ENCODE data around the gene SHISAL2A. TPM values are rescaled to one million over a fixed set of nuclear protein-coding genes. Genes with fewer than 3 reads are reported as not detected.

SHISAL2A gene
- total and polyA plus RNA-seq, 2 donors (not counting 1 experiment from before 2014, with no cell fraction given) = not detected

GRCh38 chr1:52706136-52706670, 73.2 kb downstream of the SHISAL2A start:
- Histone ChIP-seq H3K79me2 (ENCODE audit: control insufficient read depth, insufficient read depth, low read length) (no peaks in the 10 kb centered on the region), H3K9me3 (ENCODE audit: control insufficient read depth, insufficient read depth, low read depth, low read length) (no peaks in the 10 kb centered on the region), H3K4me3 (replicated peaks in 1 of 4; ENCODE audit: control extremely low read depth in 1 of 4, insufficient read depth in 1 of 4, low read depth in 3 of 4, low read length in 4 of 4) (no peak overlapping the region), H3K4me1 (ENCODE audit: control insufficient read depth, extremely low read depth, insufficient read depth, low read length) (peaks cover 4% of the 10 kb centered on the region), H3K36me3 (ENCODE audit: control insufficient read depth, insufficient read depth, low read length) (no peaks in the 10 kb centered on the region), H3K9ac (ENCODE audit: insufficient read depth, low read length) (no peak overlapping the region), H3K27me3 (ENCODE audit: control insufficient read depth, insufficient read depth, low read length) (no peaks in the 10 kb centered on the region), H2AFZ (ENCODE audit: low read length) (no peak overlapping the region), H3K27ac (ENCODE audit: insufficient read depth, low read length) (no peak overlapping the region), H3K4me2 (ENCODE audit: extremely low read depth, insufficient read depth, low read length) (no peak overlapping the region), H4K20me1 (ENCODE audit: control insufficient read depth, extremely low read depth, insufficient read depth, low read length) (no peaks in the 10 kb centered on the region)
- TF ChIP-seq CTCF (conservative IDR thresholded peaks at IDR 0.05 in 1 of 2, IDR thresholded peaks at IDR 0.05 in 1 of 2; ENCODE audit: low read depth in 1 of 2, low read length in 2 of 2) (no peak), EZH2 (IDR thresholded peaks at IDR 0.05; ENCODE audit: low read length, missing control alignments) (no peak)
- no peak for DNase-seq (ENCODE audit: low read depth in 2 of 2)

Other genes with a start within 250 kb of the SHISAL2A start
- 0.26 and 0.83 TPM in 2 replicates for gene ORC1, start 228.7 kb upstream of the SHISAL2A start, total RNA-seq
- 3.6 and 9.7 TPM in 2 replicates for gene ORC1, start 228.7 kb upstream of the SHISAL2A start, polyA plus RNA-seq
- gene PRPF38A, start 228.6 kb upstream of the SHISAL2A start, total RNA-seq = 6.9 and 7.3 TPM in 2 replicates
- gene PRPF38A, start 228.6 kb upstream of the SHISAL2A start, polyA plus RNA-seq = 22.4 and 24.6 TPM in 2 replicates
- gene TUT4, start 80.1 kb upstream of the SHISAL2A start, total RNA-seq = 33.6 and 37.5 TPM in 2 replicates
- gene TUT4, start 80.1 kb upstream of the SHISAL2A start, polyA plus RNA-seq = 29.3 and 29.4 TPM in 2 replicates
- gene GPX7, start 30.8 kb upstream of the SHISAL2A start, total RNA-seq = 18.7 and 30.6 TPM in 2 replicates
- 11.6 and 28.9 TPM in 2 replicates for gene GPX7, start 30.8 kb upstream of the SHISAL2A start, polyA plus RNA-seq
- 14.5 and 15.2 TPM in 2 replicates for gene COA7, start 65.2 kb downstream of the SHISAL2A start, total RNA-seq
- gene COA7, start 65.2 kb downstream of the SHISAL2A start, polyA plus RNA-seq = 16.2 and 16.8 TPM in 2 replicates
- 36.7 and 50.7 TPM in 2 replicates for gene ZYG11B, start 93.3 kb downstream of the SHISAL2A start, total RNA-seq
- 21.1 and 30.2 TPM in 2 replicates for gene ZYG11B, start 93.3 kb downstream of the SHISAL2A start, polyA plus RNA-seq
- gene ZYG11A, start 209.6 kb downstream of the SHISAL2A start, total RNA-seq = 0.50 and 0.77 TPM in 2 replicates
- 0.28 and 0.73 TPM in 2 replicates for gene ZYG11A, start 209.6 kb downstream of the SHISAL2A start, polyA plus RNA-seq

Measured in fibroblast of lung (primary cell).